HL-60 (cell line): ENCODE data around the gene LBX2.

Experiments used
- CTCF ChIP-seq: IDR thresholded peaks from one replicate; pipeline ENCODE4 v1.5.1; 2011; ENCODE audit warnings: low read length, control low read depth, inconsistent platforms; ENCODE audit not compliant: insufficient read depth
- GABPA ChIP-seq: IDR thresholded peaks from 2 replicates; pipeline ENCODE4 v1.6.1; 2012; ENCODE audit warnings: low read depth

GRCh38 chr2:74458938-74459363, 40.5 kb downstream of the LBX2 start:
- TF ChIP-seq CTCF (no peak), GABPA (no peak)
